CD4-positive, alpha-beta T cell treated with Interleukin-15 for 4 hours (primary cell): ENCODE results near the gene BEND2.

ENCODE experiments used
- DNase-seq: peaks from one replicate; pipeline ENCODE4 v3.0.0-alpha.2; 2020; ENCODE audit warnings: low spot score

BEND2 gene

GRCh38 chrX:18136816-18137215, 83.9 kb downstream of the BEND2 start:
- no peak for DNase-seq

DNA sequence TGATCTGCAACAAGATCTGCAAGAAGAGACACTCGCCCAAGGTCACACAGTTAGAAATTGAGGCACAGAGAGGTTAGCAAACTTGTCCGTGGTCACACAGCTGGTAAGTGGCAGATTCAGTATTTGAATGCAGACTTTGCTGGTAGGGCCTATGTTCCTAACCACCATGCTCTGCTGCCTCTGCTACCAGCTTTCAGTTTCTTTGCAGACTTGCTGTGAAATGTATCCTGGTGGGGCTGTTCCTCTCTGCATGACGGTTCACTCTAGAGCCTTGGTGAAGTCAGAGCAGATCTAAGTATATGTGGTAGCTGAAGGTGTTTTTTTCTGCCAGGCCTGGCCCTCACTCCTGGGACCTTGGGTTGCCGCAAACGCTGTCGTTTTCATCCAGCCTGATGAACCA, 87.1 kb downstream of the BEND2 start:
- DNase-seq, result no peak

GRCh38 chrX:18129690-18130089, 91.0 kb downstream of the BEND2 start:
- no peak for DNase-seq

GRCh38 chrX:18126971-18127370, 93.7 kb downstream of the BEND2 start:
- no peak for DNase-seq

DNA sequence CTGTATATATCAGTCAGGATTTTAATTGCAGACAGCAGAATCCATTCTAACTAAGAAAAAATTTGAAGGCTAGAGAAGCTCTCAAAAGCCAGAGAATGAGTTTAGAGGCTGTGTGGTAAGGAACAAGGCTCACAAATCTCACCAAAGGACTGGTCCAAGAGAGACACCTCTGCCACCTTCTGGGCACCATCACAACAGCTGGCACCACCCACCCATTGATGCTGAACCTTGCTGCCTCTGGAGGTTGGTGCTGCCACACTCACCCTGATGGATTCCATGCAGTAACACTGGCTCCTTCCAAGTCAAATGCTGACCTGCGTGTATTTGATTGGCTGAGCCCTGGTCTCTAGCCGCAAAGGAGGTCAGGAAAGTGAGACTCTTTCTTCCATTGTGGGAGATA, 100.8 kb downstream of the BEND2 start:
- DNase-seq, result no peak
